HFF-Myc (cell line): ENCODE measurements around the gene CDH26.
A peak's percentile ranks its signal among the peaks of the same experiment; 100 is the strongest.
"Not testable (repeated sequence)": the region's sequence is repeated elsewhere in the genome, so short reads cannot be mapped to it uniquely, and the experiment has no call there.

Source experiments
- DNase-seq: peaks from one replicate; pipeline ENCODE4 v3.0.0-alpha.2; 2011; ENCODE audit warnings: low read depth; ENCODE audit errors: extremely low read depth
- H3K4me3 ChIP-seq: replicated peaks from 2 replicates; pipeline ENCODE4 v1.5.1; 2011; ENCODE audit warnings: low read depth, mild to moderate bottlenecking, control low read depth, low read length
- TF ChIP-seq, protein P1 (sequence below): IDR thresholded peaks from 2 replicates; pipeline ENCODE4 v1.5.1; 2012; ENCODE audit warnings: mild to moderate bottlenecking, low read depth, low read length, control low read depth; ENCODE audit errors: missing control alignments

The CDH26 gene

GRCh38 chr20:59948212-59948611 is 10.0 kb upstream of the CDH26 start:
- DNase-seq, result no peak
- TF ChIP-seq, protein P1, sequence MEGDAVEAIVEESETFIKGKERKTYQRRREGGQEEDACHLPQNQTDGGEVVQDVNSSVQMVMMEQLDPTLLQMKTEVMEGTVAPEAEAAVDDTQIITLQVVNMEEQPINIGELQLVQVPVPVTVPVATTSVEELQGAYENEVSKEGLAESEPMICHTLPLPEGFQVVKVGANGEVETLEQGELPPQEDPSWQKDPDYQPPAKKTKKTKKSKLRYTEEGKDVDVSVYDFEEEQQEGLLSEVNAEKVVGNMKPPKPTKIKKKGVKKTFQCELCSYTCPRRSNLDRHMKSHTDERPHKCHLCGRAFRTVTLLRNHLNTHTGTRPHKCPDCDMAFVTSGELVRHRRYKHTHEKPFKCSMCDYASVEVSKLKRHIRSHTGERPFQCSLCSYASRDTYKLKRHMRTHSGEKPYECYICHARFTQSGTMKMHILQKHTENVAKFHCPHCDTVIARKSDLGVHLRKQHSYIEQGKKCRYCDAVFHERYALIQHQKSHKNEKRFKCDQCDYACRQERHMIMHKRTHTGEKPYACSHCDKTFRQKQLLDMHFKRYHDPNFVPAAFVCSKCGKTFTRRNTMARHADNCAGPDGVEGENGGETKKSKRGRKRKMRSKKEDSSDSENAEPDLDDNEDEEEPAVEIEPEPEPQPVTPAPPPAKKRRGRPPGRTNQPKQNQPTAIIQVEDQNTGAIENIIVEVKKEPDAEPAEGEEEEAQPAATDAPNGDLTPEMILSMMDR, result no peak

GRCh38 chr20:59948828-59949720 is 9.1 kb upstream of the CDH26 start:
- peak; percentile 29 for DNase-seq
- H3K4me3 ChIP-seq, result no peak overlapping the region
- TF ChIP-seq, protein P1, result peak; percentile 48

More at GRCh38 chr20:59948212-59948611, 10.0 kb upstream of the CDH26 start:
- H3K4me3 ChIP-seq, result no peak overlapping the region

GRCh38 chr20:59949911-59950310 is 8.3 kb upstream of the CDH26 start:
- no peak overlapping the region for H3K4me3 ChIP-seq
- TF ChIP-seq, protein P1, result no peak
- no peak for DNase-seq

DNA sequence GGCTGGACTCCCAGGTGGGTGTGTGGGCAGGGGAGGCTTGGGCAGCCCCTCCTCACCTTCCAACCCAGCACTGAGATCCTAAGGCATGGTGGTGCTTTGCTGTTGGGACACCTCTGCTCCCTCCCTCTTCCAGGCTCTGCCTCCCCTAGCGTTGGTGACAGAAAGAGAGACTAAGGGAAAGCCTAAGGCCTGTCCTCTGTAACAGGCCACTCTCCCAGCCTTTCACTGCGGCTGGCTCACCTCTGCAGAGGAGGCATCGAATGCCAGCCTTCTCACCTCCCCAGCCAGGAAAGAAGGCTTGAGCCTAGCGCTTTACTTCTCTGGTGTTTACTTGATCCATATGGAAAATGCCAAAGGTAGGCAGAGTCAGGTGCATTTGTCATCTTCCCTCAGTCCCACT is 3.5 kb upstream of the CDH26 start:
- no peak for DNase-seq
- H3K4me3 ChIP-seq, result no peak overlapping the region
- TF ChIP-seq, protein P1, result no peak

- TF ChIP-seq, protein P1, result no peak
- DNase-seq, result no peak
- no peak overlapping the region for H3K4me3 ChIP-seq
Observed at GRCh38 chr20:59955131-59955796, 3.0 kb upstream of the CDH26 start.

DNA sequence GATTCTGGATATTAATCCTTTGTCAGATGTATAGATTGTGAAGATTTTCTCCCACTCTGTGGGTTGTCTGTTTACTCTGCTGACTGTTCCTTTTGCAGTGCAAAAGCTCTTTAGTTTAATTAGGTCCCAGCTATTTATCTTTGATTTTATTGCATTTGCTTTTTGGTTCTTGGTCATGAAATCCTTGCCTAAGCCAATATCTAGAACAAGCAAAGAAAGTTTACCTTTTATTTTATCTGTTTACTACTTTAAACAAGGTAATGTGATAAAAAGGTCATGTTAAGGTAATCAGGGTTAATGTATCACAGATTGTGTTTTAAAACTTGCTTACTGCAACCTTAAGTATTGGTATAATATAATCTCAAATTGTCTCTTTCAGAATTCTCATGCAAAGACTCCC is 655 bp upstream of the CDH26 start:
- H3K4me3 ChIP-seq, DNase-seq: not testable (repeated sequence)

DNA sequence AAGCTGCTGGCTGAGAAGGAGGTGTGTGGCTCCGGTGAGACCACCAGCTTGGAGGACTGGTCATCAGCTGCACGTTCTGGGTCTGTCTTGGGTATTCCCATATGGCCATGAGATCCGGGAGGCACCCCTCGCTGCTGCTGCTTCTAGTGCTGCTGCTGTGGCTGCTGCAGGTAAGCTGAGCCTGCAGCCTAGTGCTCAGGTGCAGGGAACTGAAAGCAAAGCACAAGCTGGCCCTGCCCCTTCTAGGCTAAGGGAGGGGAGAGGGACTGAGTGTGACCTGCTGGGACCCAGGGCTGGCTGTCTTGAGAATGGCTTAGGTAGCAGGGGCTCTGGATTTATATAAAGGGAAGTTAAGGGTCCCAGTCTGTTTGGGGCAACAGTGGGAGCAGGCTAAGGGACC is 403 bp downstream of the CDH26 start:
- TF ChIP-seq, protein P1, result no peak
- DNase-seq, result no peak
- H3K4me3 ChIP-seq, result no peak overlapping the region
